HCT116 (cell line): ENCODE data around the gene CACNG5. TPM values are rescaled to one million over a fixed set of nuclear protein-coding genes. Genes with fewer than 3 reads are reported as not detected.

Source experiments
- ATAC-seq: fragments of 200-7000 bp; cut with Tn5 transposase; 2 replicates; pipeline ENCODE4 v1.9.1; 2020; ENCODE audit warnings: mild to moderate bottlenecking, moderate library complexity
- BruUV-seq: library from RNA; stranded (reverse); fragments of 400-500 nt; replicated peaks from 2 replicates; lab custom pipeline; 2021; lab: Mats Ljungman, UMichigan
- CTCF ChIA-PET: fragments of 300-600 bp; sonication (Branson Sonifier 250); formaldehyde crosslinking; loops from one replicate; lab custom pipeline; 2021; ENCODE audit warnings: antibody characterized with exemption; lab: Charles Lee
- POLR2A ChIA-PET: fragments of 300-600, 350-600 bp; sonication (Branson Sonifier 250); formaldehyde crosslinking; loops from one replicate; lab custom pipeline; 2021; ENCODE audit warnings: antibody characterized with exemption; lab: Charles Lee
- RAD21 ChIA-PET, 2 experiments: fragments of 300-600 bp; sonication (Branson Sonifier 250); formaldehyde crosslinking; loops; one replicate each; lab custom pipeline; 2023; ENCODE audit warnings: low total read pairs in 2 of 2; ENCODE audit not compliant: uncharacterized antibody in 2 of 2, unreplicated experiment in 2 of 2, low non-redundant PET in 1 of 2; lab: Charles Lee
- DNase-seq: peaks from one replicate; pipeline ENCODE4 v3.0.0-alpha.2; 2010; ENCODE audit warnings: low read depth, low spot score
- H2AFZ ChIP-seq: fragments of 200-600 bp; shearing (Covaris generic), sonication (generic); 2 replicates; pipeline ENCODE4 v1.6.1; 2017; ENCODE audit warnings: low read depth, mixed run types, mixed read lengths, antibody characterized with exemption, low read length; ENCODE audit not compliant: poor library complexity, severe bottlenecking
- H3K27ac ChIP-seq: 2 replicates; pipeline ENCODE4 v1.5.1; 2012; ENCODE audit warnings: low read depth, low read length
- H3K27me3 ChIP-seq: fragments of 200-600 bp; sonication (generic); 2 replicates; pipeline ENCODE4 v1.6.1; 2016; ENCODE audit warnings: mixed run types, low read length, mixed read lengths; ENCODE audit not compliant: insufficient read depth
- H3K36me3 ChIP-seq, 2 experiments: fragments of 200-500 bp in 1 of 2; fragments of 200-600 bp in 1 of 2; sonication (Bioruptor generic) in 1 of 2; sonication (generic) in 1 of 2; 2 replicates each; pipeline versions ENCODE4 v1.5.1 to v1.6.1; 2014 to 2016; ENCODE audit warnings: low read length in 2 of 2, inconsistent platforms in 1 of 2, mixed read lengths in 1 of 2, mixed run types in 1 of 2; ENCODE audit not compliant: insufficient read depth in 2 of 2, control insufficient read depth in 1 of 2
- H3K4me1 ChIP-seq, 2 experiments: fragments of 200-600 bp in 1 of 2; sonication (generic) in 1 of 2; 2 replicates each; pipeline versions ENCODE4 v1.5.1 to v1.6.1; 2012 to 2017; ENCODE audit warnings: low read length in 2 of 2, inconsistent platforms in 1 of 2, mild to moderate bottlenecking in 1 of 2, mixed read lengths in 1 of 2, mixed run types in 1 of 2, moderate library complexity in 1 of 2; ENCODE audit not compliant: insufficient read depth in 2 of 2, control insufficient read depth in 1 of 2
- H3K4me2 ChIP-seq: fragments of 200-600 bp; sonication (generic); 2 replicates; pipeline ENCODE4 v1.6.1; 2017; ENCODE audit warnings: mixed run types, low read length, mixed read lengths
- H3K4me3 ChIP-seq, 2 experiments: fragments of 200-600 bp in 1 of 2; sonication (generic) in 1 of 2; replicated peaks in 1 of 2; 2 replicates each; pipeline ENCODE4 v1.5.1; 2011 to 2016; ENCODE audit warnings: low read length in 2 of 2, control low read depth in 1 of 2, low read depth in 1 of 2, mild to moderate bottlenecking in 1 of 2, mixed read lengths in 1 of 2, mixed run types in 1 of 2
- H3K79me2 ChIP-seq: fragments of 200-600 bp; sonication (generic); 2 replicates; pipeline ENCODE4 v1.6.1; 2017; ENCODE audit warnings: mild to moderate bottlenecking, mixed run types, low read length, moderate library complexity, mixed read lengths; ENCODE audit not compliant: insufficient read depth
- H3K9ac ChIP-seq: fragments of 200-600 bp; sonication (generic); 2 replicates; pipeline ENCODE4 v1.6.1; 2016; ENCODE audit warnings: low read length, mixed read lengths
- H3K9me2 ChIP-seq: fragments of 200-600 bp; sonication (generic), shearing (Covaris generic); 2 replicates; pipeline ENCODE4 v1.6.1; 2017; ENCODE audit warnings: mixed run types, mild to moderate bottlenecking, moderate library complexity; ENCODE audit not compliant: insufficient read depth
- H3K9me3 ChIP-seq, 2 experiments: fragments of 200-500 bp in 1 of 2; fragments of 200-600 bp in 1 of 2; sonication (Bioruptor generic) in 1 of 2; sonication (generic) in 1 of 2; 2 replicates each; pipeline ENCODE4 v1.6.1; 2014 to 2017; ENCODE audit warnings: low read length in 2 of 2, mixed read lengths in 2 of 2, inconsistent platforms in 1 of 2, low read depth in 1 of 2, mild to moderate bottlenecking in 1 of 2, mixed run types in 1 of 2, moderate library complexity in 1 of 2; ENCODE audit not compliant: control insufficient read depth in 1 of 2, insufficient read depth in 1 of 2
- H4K20me1 ChIP-seq: fragments of 200-600 bp; sonication (generic), shearing (Covaris generic); 2 replicates; pipeline ENCODE4 v1.6.1; 2017; ENCODE audit warnings: mixed run types, mild to moderate bottlenecking, moderate library complexity; ENCODE audit not compliant: insufficient read depth
- CBX3 ChIP-seq: IDR thresholded peaks from 2 replicates; pipeline ENCODE4 v1.6.1; 2012; ENCODE audit warnings: low read depth
- CEBPB ChIP-seq: IDR thresholded peaks from 2 replicates; pipeline ENCODE4 v1.6.1; 2012; ENCODE audit warnings: low read depth
- ELF1 ChIP-seq: IDR thresholded peaks from 2 replicates; pipeline ENCODE4 v1.6.1; 2012; ENCODE audit warnings: low read depth, borderline replicate concordance
- EZH2phosphoT487 ChIP-seq: fragments of 200-600 bp; IDR thresholded peaks from 2 replicates; pipeline ENCODE4 v1.6.1; 2018; ENCODE audit warnings: antibody characterized with exemption, borderline replicate concordance
- POLR2A ChIP-seq: IDR thresholded peaks from 2 replicates; pipeline ENCODE4 v1.7.0; 2011; ENCODE audit warnings: borderline replicate concordance; ENCODE audit not compliant: insufficient read depth, insufficient read length; ENCODE audit errors: extremely low read depth
- POLR2AphosphoS5 ChIP-seq: IDR thresholded peaks from 2 replicates; pipeline ENCODE4 v1.6.1; 2011; ENCODE audit warnings: mild to moderate bottlenecking, low read depth, low read length, moderate library complexity
- SIN3A ChIP-seq: IDR thresholded peaks from 2 replicates; pipeline ENCODE4 v1.6.1; 2012; ENCODE audit warnings: low read depth
- SRF ChIP-seq: IDR thresholded peaks from 2 replicates; pipeline ENCODE4 v1.6.1; 2012; ENCODE audit warnings: low read depth
- YY1 ChIP-seq: IDR thresholded peaks from 2 replicates; pipeline ENCODE4 v1.6.1; 2011; ENCODE audit warnings: low read length, low read depth, moderate library complexity, mild to moderate bottlenecking; ENCODE audit not compliant: insufficient replicate concordance; ENCODE audit errors: extremely low read depth
- ZFX ChIP-seq: fragments of 450-650 bp; IDR thresholded peaks from 2 replicates; pipeline ENCODE4 v1.6.1; 2017
- intact Hi-C: fragments of 100-400 bp; cut with micrococcal nuclease; formaldehyde crosslinking; loops from 2 replicates; pipeline ENCODE4 v1.10.0; 2022
- total RNA-seq: library from RNA; stranded (reverse); gene quantifications from one replicate; pipeline ENCODE4 v1.2.1, GENCODE V29; 2021; ENCODE audit not compliant: unreplicated experiment

CACNG5 gene
- total RNA-seq, 1 experiment from 2014 or later, result not detected

DNA sequence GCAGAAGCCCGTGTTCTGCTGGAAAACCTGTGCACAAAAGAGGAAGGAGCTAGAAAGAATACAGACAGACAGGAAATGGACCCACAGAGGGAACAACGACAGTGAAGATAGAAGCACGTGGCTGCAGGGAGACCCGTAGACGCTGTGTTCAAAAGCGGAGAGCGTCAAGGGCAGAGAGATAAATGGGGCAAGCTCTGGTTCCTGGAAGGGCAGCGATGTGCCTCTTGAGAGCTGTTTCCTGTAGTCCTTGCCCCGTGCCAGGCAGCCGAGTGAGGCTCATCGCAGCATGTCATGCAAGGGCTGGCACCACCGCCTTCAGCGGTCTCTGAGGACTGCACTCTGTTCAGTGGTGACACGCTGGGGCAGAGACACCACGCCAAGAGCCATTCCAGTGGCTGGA is 43.6 kb upstream of the CACNG5 start:
- no peak overlapping the region for H3K4me3 ChIP-seq
- BruUV-seq, result no TSS peak
- no peaks in the 10 kb centered on the region for H3K36me3 ChIP-seq
- TF ChIP-seq POLR2AphosphoS5 (no peak), EZH2phosphoT487 (no peak), CEBPB (no peak), ELF1 (no peak), CBX3 (no peak), POLR2A (no peak), SIN3A (no peak), ZFX (no peak), YY1 (no peak), SRF (no peak)
- H4K20me1 ChIP-seq, result no peaks in the 10 kb centered on the region
- H2AFZ ChIP-seq, result no peak overlapping the region
- CTCF ChIA-PET, result no interaction called here
- no peak overlapping the region for H3K4me2 ChIP-seq
- DNase-seq, result no peak
- H3K9ac ChIP-seq, result no peak overlapping the region
- ATAC-seq, result no peak
- no peaks in the 10 kb centered on the region for H3K9me3 ChIP-seq
- H3K4me1 ChIP-seq, result no peaks in the 10 kb centered on the region
- intact Hi-C loops, result no loop called here
- no peaks in the 10 kb centered on the region for H3K27me3 ChIP-seq
- RAD21 ChIA-PET, result no interaction called here
- no peaks in the 10 kb centered on the region for H3K9me2 ChIP-seq
- H3K27ac ChIP-seq, result no peak overlapping the region
- no peaks in the 10 kb centered on the region for H3K79me2 ChIP-seq
- POLR2A ChIA-PET, result no interaction called here

DNA sequence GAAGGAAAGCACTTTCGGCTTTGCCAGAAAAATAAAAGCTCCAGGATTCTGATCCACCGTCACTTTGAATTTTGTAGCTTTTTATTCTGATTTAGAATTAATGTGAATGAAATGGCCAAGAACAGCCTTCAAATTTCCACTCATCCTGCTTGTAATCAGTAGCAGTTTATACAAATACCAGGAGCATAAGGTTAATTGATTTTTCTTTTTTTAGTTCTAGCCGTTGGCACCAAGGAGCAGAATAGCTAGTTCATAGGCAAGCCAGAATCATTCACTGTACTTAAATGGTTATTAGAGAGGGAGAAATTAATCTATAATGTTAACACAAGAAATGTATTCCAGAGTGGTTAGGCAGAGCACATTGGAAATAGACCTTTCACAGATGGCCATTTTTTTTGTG is 41.1 kb upstream of the CACNG5 start:
- TF ChIP-seq POLR2AphosphoS5 (no peak), ZFX (no peak), SRF (no peak)
- TF ChIP-seq, all 23 proteins: peak for 0
- Histone ChIP-seq H3K9me3 (no peaks in the 10 kb centered on the region), H3K4me2 (no peak overlapping the region), H3K4me1 (no peaks in the 10 kb centered on the region), H3K27ac (no peak overlapping the region), H3K27me3 (no peaks in the 10 kb centered on the region), H3K79me2 (no peaks in the 10 kb centered on the region), H3K9ac (no peak overlapping the region), H4K20me1 (no peaks in the 10 kb centered on the region), H2AFZ (no peak overlapping the region), H3K36me3 (no peaks in the 10 kb centered on the region), H3K9me2 (no peaks in the 10 kb centered on the region), H3K4me3 (no peak overlapping the region)
- no peak for DNase-seq
- ChIA-PET RAD21 (no interaction called here), CTCF (no interaction called here), POLR2A (no interaction called here)
- BruUV-seq, result no TSS peak
- no peak for ATAC-seq
- intact Hi-C loops, result no loop called here
